IPS-18a (cell line): Measurements from ENCODE around the gene HYCC2.
"Not testable (repeated sequence)": the region's sequence is repeated elsewhere in the genome, so short reads cannot be mapped to it uniquely, and the experiment has no call there.

Experiments
- H3K27ac ChIP-seq: one replicate; pipeline ENCODE4 v1.5.1; 2013; ENCODE audit warnings: low read length
- H3K27me3 ChIP-seq: one replicate; pipeline ENCODE4 v1.6.1; 2013; ENCODE audit warnings: mild to moderate bottlenecking, low read length; ENCODE audit not compliant: control insufficient read depth, insufficient read depth
- H3K36me3 ChIP-seq: one replicate; pipeline ENCODE4 v1.6.1; 2013; ENCODE audit warnings: low read depth, low read length; ENCODE audit not compliant: control insufficient read depth
- H3K4me1 ChIP-seq: one replicate; pipeline ENCODE4 v1.6.1; 2013; ENCODE audit warnings: low read depth, low read length; ENCODE audit not compliant: control insufficient read depth
- H3K4me3 ChIP-seq: one replicate; pipeline ENCODE4 v1.5.1; 2013; ENCODE audit warnings: low read length
- H3K9ac ChIP-seq: one replicate; pipeline ENCODE4 v1.6.1; 2013; ENCODE audit warnings: mild to moderate bottlenecking, low read length, moderate library complexity
- H3K9me3 ChIP-seq: one replicate; pipeline ENCODE4 v1.6.1; 2013; ENCODE audit warnings: low read depth, low read length; ENCODE audit not compliant: control insufficient read depth

Gene HYCC2

DNA sequence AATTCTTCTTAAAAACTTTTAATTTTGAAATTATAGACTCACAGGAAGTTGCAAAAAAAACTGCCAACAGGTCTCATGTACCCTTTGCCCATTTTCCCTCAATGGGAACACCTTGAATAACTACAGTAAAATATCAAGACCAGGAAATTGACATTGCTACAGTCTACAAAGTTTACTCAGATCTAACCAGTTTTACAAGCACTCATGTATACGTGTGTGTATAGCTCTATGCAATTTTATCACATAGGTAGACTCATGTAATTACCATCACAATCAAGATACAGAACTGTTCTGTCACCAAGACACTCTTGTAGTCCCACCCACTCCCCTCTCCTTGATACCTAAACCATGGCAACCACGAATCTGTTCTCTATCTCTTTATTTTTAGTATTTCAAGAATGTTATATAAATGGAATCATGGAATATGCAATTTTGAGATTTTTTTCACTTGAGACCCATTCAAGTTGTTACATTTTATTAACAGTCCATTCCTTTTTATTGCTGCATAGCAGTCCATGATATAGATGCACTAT lies 6.6 kb downstream of the HYCC2 start:
- no peaks in the 10 kb centered on the region for H3K9me3 ChIP-seq

GRCh38 chr2:201063516-201063915 lies 8.0 kb downstream of the HYCC2 start:
- H3K9me3 ChIP-seq, H3K36me3 ChIP-seq, H3K4me1 ChIP-seq, H3K4me3 ChIP-seq, H3K27ac ChIP-seq, H3K9ac ChIP-seq, H3K27me3 ChIP-seq: not testable (repeated sequence)

More for the DNA sequence above, 6.6 kb downstream of the HYCC2 start:
- Histone ChIP-seq H3K27ac (no peak overlapping the region), H3K36me3 (no peaks in the 10 kb centered on the region), H3K27me3 (no peaks in the 10 kb centered on the region), H3K9ac (no peak overlapping the region), H3K4me3 (no peak overlapping the region), H3K4me1 (no peaks in the 10 kb centered on the region)

GRCh38 chr2:201059961-201060755 lies 11.3 kb downstream of the HYCC2 start:
- Histone ChIP-seq H3K4me3 (no peak overlapping the region), H3K36me3 (no peaks in the 10 kb centered on the region), H3K27ac (no peak overlapping the region), H3K9ac (no peak overlapping the region), H3K4me1 (no peaks in the 10 kb centered on the region), H3K27me3 (no peaks in the 10 kb centered on the region), H3K9me3 (no peaks in the 10 kb centered on the region)

DNA sequence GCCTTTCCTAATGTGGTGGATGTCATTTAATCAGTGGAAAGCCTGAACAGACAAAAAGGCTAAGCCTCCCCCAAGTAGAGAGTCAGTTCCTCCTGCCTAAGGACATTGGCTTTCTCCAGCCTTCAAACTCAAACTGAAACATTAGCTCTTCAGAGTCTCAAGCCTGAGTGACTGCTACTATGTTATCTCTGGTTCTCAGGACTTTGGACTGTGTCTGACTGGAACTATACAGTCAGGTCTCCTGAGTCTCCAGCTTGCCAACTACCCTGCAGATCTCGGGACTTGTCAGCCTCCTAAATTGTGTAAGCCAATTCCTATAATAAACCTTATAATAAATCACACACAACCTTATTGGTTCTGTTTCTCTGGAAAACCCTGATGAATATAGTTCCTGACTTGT lies 12.6 kb downstream of the HYCC2 start:
- Histone ChIP-seq H3K27ac (no peak overlapping the region), H3K27me3 (no peaks in the 10 kb centered on the region), H3K9me3 (no peaks in the 10 kb centered on the region), H3K36me3 (no peaks in the 10 kb centered on the region), H3K4me1 (no peaks in the 10 kb centered on the region), H3K4me3 (no peak overlapping the region), H3K9ac (no peak overlapping the region)

- no peaks in the 10 kb centered on the region for H3K4me1 ChIP-seq
- no peaks in the 10 kb centered on the region for H3K27me3 ChIP-seq
- H3K27ac ChIP-seq, result no peak overlapping the region
- H3K4me3 ChIP-seq, result no peak overlapping the region
- no peaks in the 10 kb centered on the region for H3K9me3 ChIP-seq
- no peak overlapping the region for H3K9ac ChIP-seq
- no peaks in the 10 kb centered on the region for H3K36me3 ChIP-seq
These were observed 13.7 kb downstream of the HYCC2 start for GRCh38 chr2:201057715-201058248.

GRCh38 chr2:201057087-201057521 lies 14.4 kb downstream of the HYCC2 start:
- Histone ChIP-seq H3K27me3 (no peaks in the 10 kb centered on the region), H3K4me1 (no peaks in the 10 kb centered on the region), H3K36me3 (no peaks in the 10 kb centered on the region), H3K9me3 (no peaks in the 10 kb centered on the region), H3K4me3 (no peak overlapping the region), H3K27ac (no peak overlapping the region), H3K9ac (no peak overlapping the region)

DNA sequence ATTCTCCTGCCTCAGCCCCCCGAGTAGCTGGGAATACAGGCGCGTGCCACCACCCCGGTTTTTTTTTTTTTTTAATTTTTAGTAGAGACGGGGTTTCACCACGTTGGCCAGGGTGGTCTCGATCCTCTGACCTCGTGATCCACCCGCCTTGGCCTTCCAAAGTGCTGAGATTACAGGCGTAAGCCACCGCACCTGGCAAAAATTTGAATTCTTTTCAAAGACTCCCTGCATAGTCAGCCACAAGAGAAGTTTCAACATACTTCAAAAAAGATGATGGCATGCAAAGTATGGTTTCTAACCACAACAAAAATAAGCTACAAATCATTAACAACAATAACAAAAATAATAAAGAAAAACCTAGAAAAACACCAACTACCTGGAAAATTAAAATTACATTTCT lies 22.0 kb downstream of the HYCC2 start:
- H3K36me3 ChIP-seq, result no peaks in the 10 kb centered on the region
- no peak overlapping the region for H3K4me3 ChIP-seq
- no peaks in the 10 kb centered on the region for H3K9me3 ChIP-seq
- H3K27ac ChIP-seq, result no peak overlapping the region
- H3K9ac ChIP-seq, result no peak overlapping the region
- no peaks in the 10 kb centered on the region for H3K4me1 ChIP-seq
- no peaks in the 10 kb centered on the region for H3K27me3 ChIP-seq

DNA sequence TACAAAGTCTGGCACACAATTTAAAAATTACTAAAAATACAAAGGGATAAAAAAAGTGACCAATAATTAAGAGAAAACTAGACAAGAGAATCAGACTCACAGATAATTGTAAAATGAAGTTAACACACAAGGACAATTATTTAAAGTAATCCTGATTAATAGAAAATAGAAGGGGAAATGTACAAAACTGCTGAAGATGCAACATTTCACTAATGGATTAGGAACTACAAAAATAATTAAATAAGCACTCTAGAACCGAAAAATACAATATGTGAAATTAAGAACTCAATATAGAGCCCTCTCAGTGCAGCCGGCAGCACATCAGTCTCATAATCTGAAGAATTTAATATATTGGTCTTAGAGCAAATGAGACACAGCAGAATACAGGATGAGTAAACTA lies 24.6 kb downstream of the HYCC2 start:
- no peaks in the 10 kb centered on the region for H3K9me3 ChIP-seq
- no peaks in the 10 kb centered on the region for H3K4me1 ChIP-seq
- H3K27me3 ChIP-seq, result no peaks in the 10 kb centered on the region
- no peaks in the 10 kb centered on the region for H3K36me3 ChIP-seq
- no peak overlapping the region for H3K9ac ChIP-seq
- no peak overlapping the region for H3K4me3 ChIP-seq
- no peak overlapping the region for H3K27ac ChIP-seq

GRCh38 chr2:201043050-201043449 lies 28.4 kb downstream of the HYCC2 start:
- not testable (repeated sequence) for H3K27ac ChIP-seq, H3K4me3 ChIP-seq, H3K27me3 ChIP-seq, H3K4me1 ChIP-seq, H3K9ac ChIP-seq, H3K36me3 ChIP-seq, H3K9me3 ChIP-seq

- H3K4me3 ChIP-seq, H3K27me3 ChIP-seq, H3K9me3 ChIP-seq, H3K27ac ChIP-seq, H3K9ac ChIP-seq, H3K4me1 ChIP-seq, H3K36me3 ChIP-seq: not testable (repeated sequence)
These were observed 29.0 kb downstream of the HYCC2 start for GRCh38 chr2:201042451-201042850.

- H3K9ac ChIP-seq, result no peak overlapping the region
- no peaks in the 10 kb centered on the region for H3K36me3 ChIP-seq
- H3K27me3 ChIP-seq, result no peaks in the 10 kb centered on the region
- no peaks in the 10 kb centered on the region for H3K9me3 ChIP-seq
- H3K4me1 ChIP-seq, result no peaks in the 10 kb centered on the region
- H3K4me3 ChIP-seq, result no peak overlapping the region
- H3K27ac ChIP-seq, result no peak overlapping the region
These were observed 30.4 kb downstream of the HYCC2 start for GRCh38 chr2:201040867-201041628.
